Esophagus squamous epithelium (tissue), 5 donors: ENCODE data around the gene TBCD. TPM values are rescaled to one million over a fixed set of nuclear protein-coding genes. Genes with fewer than 3 reads are reported as not detected.

Experiments used
- DNase-seq: peaks from one replicate; lab custom pipeline; 2025; lab: John Stamatoyannopoulos, UW
- H3K27ac ChIP-seq, 4 donors: fragments of 200-600 bp; sonication (generic); one replicate each; pipeline ENCODE4 v1.5.1; 2016 to 2019; ENCODE audit warnings: mild to moderate bottlenecking in 1 of 4
- H3K27me3 ChIP-seq, 4 donors: fragments of 200-600 bp; sonication (generic); 1 replicate in 3 of 4; 2 replicates in 1 of 4; pipeline versions ENCODE4 v1.5.1 to v1.6.0; 2017 to 2021; ENCODE audit warnings: antibody characterized with exemption in 1 of 4
- H3K36me3 ChIP-seq, 3 donors: fragments of 200-600 bp; sonication (generic); one replicate each; pipeline ENCODE4 v1.5.1; 2016 to 2019
- H3K4me1 ChIP-seq, 3 donors: fragments of 200-600 bp; sonication (generic); one replicate each; pipeline ENCODE4 v1.5.1; 2017 to 2019
- H3K4me3 ChIP-seq, 4 donors: fragments of 200-600 bp; sonication (generic); 1 replicate in 3 of 4; 2 replicates in 1 of 4; pipeline ENCODE4 v1.5.1; 2016 to 2019; ENCODE audit warnings: mild to moderate bottlenecking in 2 of 4, moderate library complexity in 1 of 4
- H3K9me3 ChIP-seq, 3 donors: fragments of 200-600 bp; sonication (generic); one replicate each; pipeline ENCODE4 v1.5.1; 2016 to 2019
- CTCF ChIP-seq, 6 experiments: fragments of 450-650 bp in 4 of 6; fragments of 200-600 bp in 2 of 6; sonication (generic) in 2 of 6; IDR thresholded peaks; one replicate each; pipeline ENCODE4 v1.5.1; 2016 to 2019; ENCODE audit warnings: antibody characterized with exemption in 6 of 6, mild to moderate bottlenecking in 4 of 6, moderate library complexity in 4 of 6
- POLR2A ChIP-seq, 4 donors: fragments of 450-650 bp; IDR thresholded peaks; one replicate each; pipeline ENCODE4 v1.6.1; 2017; ENCODE audit warnings: antibody characterized with exemption in 4 of 4, mild to moderate bottlenecking in 4 of 4, moderate library complexity in 3 of 4
- whole genome bisulfite sequencing, 2 donors: methylation state at CpG; one replicate each; pipeline ENCODE4 v1.1.5; 2018; 5-methylcytosine and 5-hydroxymethylcytosine counted together
- intact Hi-C: fragments of 100-400 bp; cut with DNase I; formaldehyde crosslinking; loops from one replicate; pipeline ENCODE4 v1.15.0; 2022
- total RNA-seq, 4 donors: library from RNA; depleted of rRNA; stranded (reverse); fragments of >200 nt; gene quantifications; one replicate each; pipeline ENCODE4 v1.1.0, GENCODE V29; 2016
- donor health status: DM: yes; HTN: yes; CAD: no.

The TBCD gene
- total RNA-seq, 4 donors from 2014 or later = 38.8 to 58.3 (median 55.0) TPM

- WGBS, 2 donors = 87 to 91% methylated on average over 6 to 15 of the region's 18 CpGs
Measured at GRCh38 chr17:82942166-82943130, 190.6 kb downstream of the TBCD start.

GRCh38 chr17:82943339-82943738, 191.5 kb downstream of the TBCD start:
- Histone ChIP-seq H3K36me3 (peaks cover 26 to 86% (median 36%) of the 10 kb centered on the region in 3 donors), H3K9me3 (peaks cover 12 to 47% (median 16%) of the 10 kb centered on the region in 3 donors), H3K4me3 (no peak overlapping the region), H3K27me3 (no peaks in the 10 kb centered on the region), H3K27ac (no peak overlapping the region), H3K4me1 (no peaks in the 10 kb centered on the region)
- intact Hi-C loops = no loop called here
- no peak for DNase-seq
- WGBS, 2 donors = 86 to 95% methylated on average over 3 to 6 of the region's 7 CpGs
- TF ChIP-seq POLR2A (IDR thresholded peaks at IDR 0.05) (no peak), CTCF (IDR thresholded peaks at IDR 0.05) (no peak)

More at GRCh38 chr17:82942166-82943130, 190.6 kb downstream of the TBCD start:
- Histone ChIP-seq H3K27ac (no peak overlapping the region), H3K9me3 (peaks cover 12 to 43% (median 16%) of the 10 kb centered on the region in 3 donors), H3K27me3 (no peaks in the 10 kb centered on the region), H3K4me3 (no peak overlapping the region), H3K36me3 (peaks cover 33 to 92% (median 37%) of the 10 kb centered on the region in 3 donors), H3K4me1 (no peaks in the 10 kb centered on the region)
- TF ChIP-seq POLR2A (IDR thresholded peaks at IDR 0.05) (no peak), CTCF (IDR thresholded peaks at IDR 0.05) (no peak)
- DNase-seq = no peak
- intact Hi-C loops = no loop called here

- no peaks in the 10 kb centered on the region for H3K4me1 ChIP-seq
- H3K9me3 ChIP-seq = peaks cover 12 to 47% (median 16%) of the 10 kb centered on the region in 3 donors
- H3K27ac ChIP-seq = no peak overlapping the region
- peaks cover 26 to 82% (median 32%) of the 10 kb centered on the region in 3 donors for H3K36me3 ChIP-seq
- no peak for TF ChIP-seq POLR2A (IDR thresholded peaks at IDR 0.05)
- TF ChIP-seq CTCF (IDR thresholded peaks at IDR 0.05) = no peak
- intact Hi-C loops = no loop called here
- DNase-seq = no peak
- 79 to 100% methylated on average over 1 to 5 of the region's 8 CpGs for WGBS, 2 donors
- no peak overlapping the region for H3K4me3 ChIP-seq
- no peaks in the 10 kb centered on the region for H3K27me3 ChIP-seq
Measured at GRCh38 chr17:82943751-82944150, 191.9 kb downstream of the TBCD start.

GRCh38 chr17:82944990-82945389, 193.1 kb downstream of the TBCD start:
- no peaks in the 10 kb centered on the region for H3K4me1 ChIP-seq
- DNase-seq = no peak
- peaks cover 12 to 56% (median 23%) of the 10 kb centered on the region in 3 donors for H3K9me3 ChIP-seq
- peaks cover 18 to 73% (median 24%) of the 10 kb centered on the region in 3 donors for H3K36me3 ChIP-seq
- no peaks in the 10 kb centered on the region for H3K27me3 ChIP-seq
- no peak overlapping the region for H3K4me3 ChIP-seq
- H3K27ac ChIP-seq = no peak overlapping the region
- TF ChIP-seq POLR2A (IDR thresholded peaks at IDR 0.05) (no peak), CTCF (IDR thresholded peaks at IDR 0.05) (no peak)
- intact Hi-C loops = no loop called here

- no peak overlapping the region for H3K27ac ChIP-seq
- DNase-seq = no peak
- H3K4me1 ChIP-seq = no peaks in the 10 kb centered on the region
- H3K9me3 ChIP-seq = peaks cover 12 to 65% (median 26%) of the 10 kb centered on the region in 3 donors
- intact Hi-C loops = no loop called here
- no peak for TF ChIP-seq POLR2A (IDR thresholded peaks at IDR 0.05)
- H3K36me3 ChIP-seq = peaks cover 18 to 65% (median 24%) of the 10 kb centered on the region in 3 donors
- H3K4me3 ChIP-seq = no peak overlapping the region
- no peaks in the 10 kb centered on the region for H3K27me3 ChIP-seq
Measured at GRCh38 chr17:82946081-82946480, 194.2 kb downstream of the TBCD start.
